HG02678 (cell line): ENCODE measurements around the gene PROSER3.
A peak's percentile ranks its signal among the peaks of the same experiment; 100 is the strongest.

Experiments
- ATAC-seq: cut with Tn5 transposase; IDR thresholded peaks from one replicate; pipeline ENCODE4 v1.9.1; 2021; ENCODE audit warnings: mild to moderate bottlenecking, moderate library complexity; ENCODE audit not compliant: unreplicated experiment

The PROSER3 gene

GRCh38 chr19:35738021-35738886, 19.7 kb upstream of the PROSER3 start:
- no peak for ATAC-seq

GRCh38 chr19:35738887-35739229, 19.1 kb upstream of the PROSER3 start:
- ATAC-seq: no peak

- ATAC-seq: no peak
Observed at GRCh38 chr19:35739275-35740107, 18.5 kb upstream of the PROSER3 start.

GRCh38 chr19:35740108-35740422, 17.9 kb upstream of the PROSER3 start:
- no peak for ATAC-seq

GRCh38 chr19:35740423-35741202, 17.4 kb upstream of the PROSER3 start:
- peak; percentile 64 for ATAC-seq

GRCh38 chr19:35741203-35741515, 16.8 kb upstream of the PROSER3 start:
- ATAC-seq: no peak

- no peak for ATAC-seq
Observed at GRCh38 chr19:35742121-35742724, 15.8 kb upstream of the PROSER3 start, which contains the start of gene IGFLR1. Gene IGFLR1, minus strand, starts transcription at chr19:35742452. Its CDS starts 1,272 bp downstream, at chr19:35741180.

- no peak for ATAC-seq
Observed at GRCh38 chr19:35743640-35744429, 14.1 kb upstream of the PROSER3 start.

GRCh38 chr19:35744430-35745327, 13.3 kb upstream of the PROSER3 start:
- ATAC-seq: peak; percentile 27

GRCh38 chr19:35745328-35746086, 12.5 kb upstream of the PROSER3 start, which contains the start of the genes PSENEN and U2AF1L4:
Gene PSENEN, plus strand, starts transcription at chr19:35745651. Its CDS starts 280 bp downstream, at chr19:35745931.
Gene U2AF1L4, minus strand, starts transcription at chr19:35745418. Its CDS starts 27 bp downstream, at chr19:35745391.
- ATAC-seq: peak; percentile 39

GRCh38 chr19:35746087-35746462, 11.9 kb upstream of the PROSER3 start:
- ATAC-seq: no peak

GRCh38 chr19:35746531-35746930, 11.4 kb upstream of the PROSER3 start:
- no peak for ATAC-seq

GRCh38 chr19:35748106-35749020, 9.6 kb upstream of the PROSER3 start, which contains the start of gene LIN37:
Gene LIN37, plus strand, starts transcription at chr19:35748576. Its CDS starts 149 bp downstream, at chr19:35748725.
- ATAC-seq: peak; percentile 80

- no peak for ATAC-seq
Observed at GRCh38 chr19:35750167-35750566, 7.8 kb upstream of the PROSER3 start.

- ATAC-seq: no peak
Observed at GRCh38 chr19:35751839-35752745, 5.9 kb upstream of the PROSER3 start.

- ATAC-seq: no peak
Observed at GRCh38 chr19:35752746-35753350, 5.1 kb upstream of the PROSER3 start.
